Neutrophil (primary cell): ENCODE measurements around the gene OR13C9.

ENCODE experiments used
- H3K27ac ChIP-seq: fragments of 200-600 bp; sonication (generic); 2 replicates; pipeline ENCODE4 v1.5.1; 2016; ENCODE audit warnings: mild to moderate bottlenecking, moderate library complexity
- H3K27me3 ChIP-seq: fragments of 200-600 bp; sonication (generic); 2 replicates; pipeline ENCODE4 v1.6.0; 2016; ENCODE audit warnings: mild to moderate bottlenecking
- H3K36me3 ChIP-seq: fragments of 200-600 bp; sonication (generic); 2 replicates; pipeline ENCODE4 v1.5.1; 2017
- H3K4me1 ChIP-seq, 2 experiments: fragments of 200-600 bp in 1 of 2; sonication (generic) in 1 of 2; 1 replicate in 1 of 2; 2 replicates in 1 of 2; pipeline versions ENCODE4 v1.5.1 to v1.6.1; 2013 to 2016; ENCODE audit warnings: low read depth in 1 of 2, low read length in 1 of 2, mild to moderate bottlenecking in 1 of 2, moderate library complexity in 1 of 2; ENCODE audit not compliant: control insufficient read depth in 1 of 2, insufficient read depth in 1 of 2
- H3K4me3 ChIP-seq, 2 experiments: fragments of 200-600 bp in 1 of 2; sonication (generic) in 1 of 2; 1 replicate in 1 of 2; 2 replicates in 1 of 2; pipeline ENCODE4 v1.5.1; 2013 to 2016; ENCODE audit warnings: low read depth in 1 of 2, low read length in 1 of 2, mild to moderate bottlenecking in 1 of 2, moderate library complexity in 1 of 2
- H3K9me3 ChIP-seq: fragments of 200-600 bp; sonication (generic); 2 replicates; pipeline ENCODE4 v1.5.1; 2016
- CTCF ChIP-seq: fragments of 200-600 bp; sonication (generic); IDR thresholded peaks from 2 replicates; pipeline ENCODE4 v1.5.1; 2016; ENCODE audit warnings: antibody characterized with exemption

Gene OR13C9

GRCh38 chr9:104589626-104590025 lies 28.4 kb downstream of the OR13C9 start:
- Histone ChIP-seq H3K9me3 (no peaks in the 10 kb centered on the region), H3K27me3 (no peaks in the 10 kb centered on the region), H3K4me1 (no peaks in the 10 kb centered on the region), H3K36me3 (no peaks in the 10 kb centered on the region), H3K27ac (no peak overlapping the region), H3K4me3 (no peak overlapping the region)
- TF ChIP-seq CTCF = no peak

GRCh38 chr9:104586496-104587180 lies 31.4 kb downstream of the OR13C9 start:
- no peak for TF ChIP-seq CTCF
- no peak overlapping the region for H3K27ac ChIP-seq
- no peaks in the 10 kb centered on the region for H3K9me3 ChIP-seq
- no peaks in the 10 kb centered on the region for H3K27me3 ChIP-seq
- no peaks in the 10 kb centered on the region for H3K36me3 ChIP-seq
- H3K4me1 ChIP-seq = no peaks in the 10 kb centered on the region
- H3K4me3 ChIP-seq = no peak overlapping the region

GRCh38 chr9:104580562-104580961 lies 37.4 kb downstream of the OR13C9 start:
- Histone ChIP-seq H3K4me3 (no peak overlapping the region), H3K4me1 (no peaks in the 10 kb centered on the region), H3K9me3 (no peaks in the 10 kb centered on the region), H3K36me3 (no peaks in the 10 kb centered on the region), H3K27ac (no peak overlapping the region), H3K27me3 (no peaks in the 10 kb centered on the region)
- TF ChIP-seq CTCF = no peak

- TF ChIP-seq CTCF = no peak
- H3K27me3 ChIP-seq = no peaks in the 10 kb centered on the region
- no peak overlapping the region for H3K27ac ChIP-seq
- H3K4me3 ChIP-seq = no peak overlapping the region
- H3K4me1 ChIP-seq = no peaks in the 10 kb centered on the region
- no peaks in the 10 kb centered on the region for H3K9me3 ChIP-seq
- H3K36me3 ChIP-seq = no peaks in the 10 kb centered on the region
These were observed 40.7 kb downstream of the OR13C9 start for GRCh38 chr9:104577263-104577662.

GRCh38 chr9:104575456-104575855 lies 42.5 kb downstream of the OR13C9 start:
- Histone ChIP-seq H3K9me3 (no peaks in the 10 kb centered on the region), H3K36me3 (no peaks in the 10 kb centered on the region), H3K27ac (no peak overlapping the region), H3K4me3 (no peak overlapping the region), H3K27me3 (no peaks in the 10 kb centered on the region), H3K4me1 (no peaks in the 10 kb centered on the region)
- no peak for TF ChIP-seq CTCF

- no peak overlapping the region for H3K4me3 ChIP-seq
- no peaks in the 10 kb centered on the region for H3K27me3 ChIP-seq
- no peak for TF ChIP-seq CTCF
- no peak overlapping the region for H3K27ac ChIP-seq
- H3K4me1 ChIP-seq = no peaks in the 10 kb centered on the region
- no peaks in the 10 kb centered on the region for H3K36me3 ChIP-seq
- H3K9me3 ChIP-seq = no peaks in the 10 kb centered on the region
These were observed 45.4 kb downstream of the OR13C9 start for GRCh38 chr9:104572612-104573011.
